Hepatocyte (in vitro differentiated cells): ENCODE measurements around the gene PACRG. TPM values are rescaled to one million over a fixed set of nuclear protein-coding genes. Genes with fewer than 3 reads are reported as not detected.

ENCODE experiments used
- DNase-seq: peaks from one replicate; pipeline ENCODE4 v3.0.0-alpha.2; 2016; ENCODE audit warnings: low spot score
- H2AFZ ChIP-seq: fragments of 200-600 bp; sonication (generic); 2 replicates; pipeline ENCODE4 v1.6.0; 2016; ENCODE audit warnings: antibody characterized with exemption, mild to moderate bottlenecking
- H3K27ac ChIP-seq: fragments of 200-600 bp; sonication (generic); 2 replicates; pipeline ENCODE4 v1.5.1; 2016; ENCODE audit warnings: mild to moderate bottlenecking
- H3K27me3 ChIP-seq: fragments of 200-600 bp; sonication (generic); 2 replicates; pipeline ENCODE4 v1.6.1; 2016
- H3K36me3 ChIP-seq: fragments of 200-600 bp; sonication (generic); replicated peaks from 2 replicates; pipeline ENCODE4 v1.5.1; 2016; ENCODE audit warnings: low read depth; ENCODE audit not compliant: insufficient read depth
- H3K4me1 ChIP-seq: fragments of 200-600 bp; sonication (generic); 2 replicates; pipeline ENCODE4 v1.5.1; 2016; ENCODE audit warnings: mild to moderate bottlenecking, moderate library complexity; ENCODE audit not compliant: insufficient read depth
- H3K4me2 ChIP-seq: fragments of 200-600 bp; sonication (generic); 2 replicates; pipeline ENCODE4 v1.6.0; 2016
- H3K4me3 ChIP-seq: fragments of 200-600 bp; sonication (generic); 2 replicates; pipeline ENCODE4 v1.5.1; 2016; ENCODE audit warnings: mild to moderate bottlenecking
- H3K79me2 ChIP-seq: fragments of 200-600 bp; sonication (generic); 2 replicates; pipeline ENCODE4 v1.6.0; 2017; ENCODE audit warnings: mild to moderate bottlenecking
- H3K9me2 ChIP-seq: fragments of 200-600 bp; sonication (generic); replicated peaks from 2 replicates; pipeline ENCODE4 v1.6.0; 2017; ENCODE audit warnings: mild to moderate bottlenecking; ENCODE audit not compliant: insufficient read depth
- H3K9me3 ChIP-seq: fragments of 200-600 bp; sonication (generic); 2 replicates; pipeline ENCODE4 v1.5.1; 2016; ENCODE audit warnings: low read depth, mild to moderate bottlenecking
- H4K20me1 ChIP-seq: fragments of 200-600 bp; sonication (generic); 2 replicates; pipeline ENCODE4 v1.6.0; 2016; ENCODE audit warnings: mild to moderate bottlenecking; ENCODE audit not compliant: insufficient read depth, poor library complexity, severe bottlenecking
- CTCF ChIP-seq: fragments of 200-600 bp; sonication (generic); IDR thresholded peaks from 2 replicates; pipeline ENCODE4 v1.5.1; 2016; ENCODE audit warnings: antibody characterized with exemption, mild to moderate bottlenecking; ENCODE audit not compliant: poor library complexity
- EZH2 ChIP-seq: fragments of 200-600 bp; sonication (generic); IDR thresholded peaks from 2 replicates; pipeline ENCODE4 v1.6.1; 2016; ENCODE audit warnings: antibody characterized with exemption, mild to moderate bottlenecking, borderline replicate concordance
- EZH2phosphoT487 ChIP-seq: fragments of 200-600 bp; sonication (generic); IDR thresholded peaks from one replicate; pipeline ENCODE4 v1.6.1; 2018; ENCODE audit warnings: antibody characterized with exemption, mild to moderate bottlenecking, low read depth, moderate library complexity; ENCODE audit not compliant: unreplicated experiment, severe bottlenecking
- WGBS: methylation state at CpG from one replicate; pipeline ENCODE4 v1.1.6; 2016; ENCODE audit warnings: low lambda C conversion rate; ENCODE audit errors: missing lambda C conversion rate; 5-methylcytosine and 5-hydroxymethylcytosine counted together
- polyA plus RNA-seq: library from polyadenylated mRNA; unstranded; fragments of >200 nt; fragmentation: Nextera tagmentation; extraction: Ambion mirVana; gene quantifications from 2 replicates; pipeline ENCODE4 v1.2.1, GENCODE V29; 2016
- total RNA-seq: library from RNA; depleted of rRNA; stranded (reverse); fragments of >200 nt; gene quantifications from 2 replicates; pipeline ENCODE4 v1.2.3, GENCODE V29; 2014

PACRG gene
- total and polyA plus RNA-seq, 2 experiments from 2014 or later: 0.91 to 2.6 TPM

- Histone ChIP-seq H3K4me3 (no peak overlapping the region), H3K4me1 (no peaks in the 10 kb centered on the region), H3K9me2 (no peaks in the 10 kb centered on the region), H3K27me3 (no peaks in the 10 kb centered on the region), H3K36me3 (no peaks in the 10 kb centered on the region), H2AFZ (no peak overlapping the region), H3K9me3 (no peaks in the 10 kb centered on the region), H3K79me2 (no peaks in the 10 kb centered on the region), H3K27ac (no peak overlapping the region), H4K20me1 (no peaks in the 10 kb centered on the region), H3K4me2 (no peak overlapping the region)
- 97% methylated on average over 4 of the region's 4 CpGs for WGBS
- TF ChIP-seq CTCF (no peak), EZH2phosphoT487 (no peak), EZH2 (no peak)
- no peak for DNase-seq
These were observed 561.7 kb downstream of the PACRG start for GRCh38 chr6:163289447-163289846.

GRCh38 chr6:163290545-163291274, 562.9 kb downstream of the PACRG start:
- H3K36me3 ChIP-seq: no peaks in the 10 kb centered on the region
- no peak overlapping the region for H2AFZ ChIP-seq
- H3K27me3 ChIP-seq: no peaks in the 10 kb centered on the region
- H4K20me1 ChIP-seq: no peaks in the 10 kb centered on the region
- H3K4me2 ChIP-seq: no peak overlapping the region
- no peak overlapping the region for H3K27ac ChIP-seq
- DNase-seq: no peak
- H3K4me1 ChIP-seq: no peaks in the 10 kb centered on the region
- H3K9me3 ChIP-seq: no peaks in the 10 kb centered on the region
- H3K9me2 ChIP-seq: no peaks in the 10 kb centered on the region
- H3K79me2 ChIP-seq: no peaks in the 10 kb centered on the region
- 97% methylated on average over 21 of the region's 22 CpGs for WGBS
- no peak overlapping the region for H3K4me3 ChIP-seq
- TF ChIP-seq EZH2 (no peak), EZH2phosphoT487 (no peak)

- H3K9me3 ChIP-seq: no peaks in the 10 kb centered on the region
- no peak overlapping the region for H3K4me2 ChIP-seq
- H3K27ac ChIP-seq: no peak overlapping the region
- H3K9me2 ChIP-seq: no peaks in the 10 kb centered on the region
- H3K36me3 ChIP-seq: no peaks in the 10 kb centered on the region
- no peaks in the 10 kb centered on the region for H3K27me3 ChIP-seq
- WGBS: 81% methylated on average over 5 of the region's 5 CpGs
- no peak for TF ChIP-seq EZH2phosphoT487
- TF ChIP-seq CTCF: no peak
- no peak for TF ChIP-seq EZH2
- DNase-seq: no peak
- no peaks in the 10 kb centered on the region for H3K79me2 ChIP-seq
- H4K20me1 ChIP-seq: no peaks in the 10 kb centered on the region
- H2AFZ ChIP-seq: no peak overlapping the region
- no peak overlapping the region for H3K4me3 ChIP-seq
- H3K4me1 ChIP-seq: no peaks in the 10 kb centered on the region
These were observed 563.8 kb downstream of the PACRG start for GRCh38 chr6:163291622-163292021.

- Histone ChIP-seq H3K4me2 (no peak overlapping the region), H3K9me3 (no peaks in the 10 kb centered on the region), H3K27ac (no peak overlapping the region), H2AFZ (no peak overlapping the region), H3K4me3 (no peak overlapping the region), H3K36me3 (no peaks in the 10 kb centered on the region), H3K79me2 (no peaks in the 10 kb centered on the region), H3K9me2 (no peaks in the 10 kb centered on the region), H3K4me1 (no peaks in the 10 kb centered on the region), H3K27me3 (no peaks in the 10 kb centered on the region), H4K20me1 (no peaks in the 10 kb centered on the region)
- WGBS: 88% methylated on average over 6 of the region's 6 CpGs
- TF ChIP-seq EZH2 (no peak), EZH2phosphoT487 (no peak), CTCF (no peak)
- DNase-seq: no peak
These were observed 565.5 kb downstream of the PACRG start for GRCh38 chr6:163293286-163293685.
